Activated T-cell treated with anti-CD3 and anti-CD28 coated beads for 24 hours (primary cell): ENCODE measurements around the gene UMODL1.

Experiments used
- DNase-seq: peaks from one replicate; pipeline ENCODE4 v3.0.0-alpha.2; 2020; ENCODE audit warnings: low read depth

Gene UMODL1

DNA sequence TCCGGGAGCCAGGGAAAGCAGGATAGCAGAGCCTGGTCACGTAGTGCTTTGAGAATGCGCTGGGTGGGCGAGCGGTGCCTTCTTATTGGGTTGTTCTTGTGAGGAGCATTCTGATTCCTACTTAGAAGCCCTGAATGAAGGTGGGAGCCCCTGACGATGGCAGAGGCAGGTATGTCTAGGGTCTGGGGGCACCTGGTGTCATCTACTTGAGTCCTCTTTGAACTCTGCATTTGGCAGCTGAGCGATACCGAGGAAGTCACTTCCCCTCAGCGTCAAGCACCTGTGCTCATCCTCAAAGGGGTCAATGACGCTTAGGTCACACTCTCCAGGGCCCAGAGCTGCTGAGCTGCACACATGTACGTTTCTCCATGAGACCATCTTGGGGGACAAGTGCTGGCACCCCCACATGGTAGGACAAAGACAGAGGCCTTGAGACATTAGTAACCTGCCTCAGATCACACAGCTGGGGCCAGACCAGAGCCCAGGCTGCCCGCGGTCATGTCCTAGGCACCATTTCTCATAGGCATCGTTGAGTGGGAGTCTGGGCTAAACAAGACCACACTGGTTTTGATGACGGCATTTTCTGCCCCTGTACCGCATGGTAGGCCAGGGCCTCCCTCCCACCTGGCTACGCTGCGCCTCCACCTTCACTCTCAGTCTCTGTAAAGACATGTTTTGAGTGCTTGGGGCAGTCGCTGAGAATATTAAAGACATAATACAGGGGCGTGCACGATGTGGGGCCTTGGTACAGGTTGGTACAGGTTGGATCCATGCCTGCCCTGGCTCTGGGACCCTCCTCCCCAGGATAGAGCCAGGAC lies 78.7 kb downstream of the UMODL1 start:
- DNase-seq = no peak

DNA sequence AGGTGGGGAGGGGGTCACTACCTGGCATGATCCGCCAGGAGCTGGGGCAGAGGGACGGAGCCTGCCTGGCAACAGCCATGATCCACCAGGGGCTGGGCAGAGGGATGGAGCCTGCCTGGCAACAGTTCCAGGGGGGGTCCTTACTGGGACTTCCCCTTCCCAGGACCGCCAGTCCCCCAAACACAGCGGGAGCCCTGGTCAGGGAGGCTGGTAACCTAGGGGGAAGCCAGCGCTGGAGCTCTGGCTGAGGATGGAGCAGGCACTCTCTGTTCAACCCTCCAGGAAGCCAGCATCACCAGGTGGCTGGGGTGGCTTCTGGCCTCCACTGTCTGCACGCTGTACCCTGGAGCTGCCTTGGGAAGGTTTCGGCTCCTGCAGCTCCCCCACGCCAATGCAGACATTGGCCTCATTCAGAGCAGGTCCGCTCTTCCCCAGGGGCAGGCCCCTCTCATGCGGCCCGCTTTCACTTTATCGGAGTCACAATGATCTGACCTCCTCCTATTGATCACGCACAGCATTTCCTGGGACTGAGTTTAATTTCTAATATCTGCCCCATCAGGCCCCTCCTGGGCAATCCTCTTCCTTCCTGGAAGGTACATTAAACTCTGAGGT lies 79.5 kb downstream of the UMODL1 start:
- no peak for DNase-seq

- no peak for DNase-seq
These were observed 80.2 kb downstream of the UMODL1 start for GRCh38 chr21:42151148-42151947.

DNA sequence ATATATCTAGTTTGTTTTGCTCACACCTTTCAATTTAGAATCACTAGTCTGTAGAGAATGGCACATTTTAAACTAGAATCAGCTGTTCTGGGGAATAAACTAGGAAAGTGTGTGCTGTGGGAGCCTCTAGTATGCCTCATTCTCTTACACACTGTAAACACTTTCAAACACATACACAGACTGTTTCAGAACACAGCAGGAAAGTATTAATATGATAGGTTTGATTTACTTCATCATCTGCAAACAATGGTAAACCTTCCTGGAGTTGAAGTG lies 80.8 kb downstream of the UMODL1 start:
- no peak for DNase-seq

GRCh38 chr21:42153046-42153686 lies 82.0 kb downstream of the UMODL1 start:
- no peak for DNase-seq

DNA sequence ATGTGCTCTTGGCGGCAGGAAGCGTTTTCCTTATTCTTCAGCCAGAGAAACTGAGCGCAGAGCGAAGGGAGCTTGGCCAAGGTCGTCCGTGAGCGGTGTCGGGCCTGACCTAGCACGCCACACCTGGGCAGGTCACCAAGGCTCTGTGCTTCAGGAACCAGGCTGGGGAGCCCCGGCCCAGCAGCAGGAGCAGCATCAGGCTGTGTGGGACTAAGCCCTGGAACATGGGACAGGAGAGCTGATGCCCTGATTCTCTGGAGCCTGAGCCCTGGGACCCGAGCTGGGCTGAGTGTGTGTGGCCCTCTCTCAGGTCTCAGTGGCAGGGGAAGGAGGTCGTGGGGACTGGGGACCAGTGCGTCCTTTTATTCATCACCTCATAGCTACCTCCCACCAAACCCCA lies 82.6 kb downstream of the UMODL1 start:
- no peak for DNase-seq

DNA sequence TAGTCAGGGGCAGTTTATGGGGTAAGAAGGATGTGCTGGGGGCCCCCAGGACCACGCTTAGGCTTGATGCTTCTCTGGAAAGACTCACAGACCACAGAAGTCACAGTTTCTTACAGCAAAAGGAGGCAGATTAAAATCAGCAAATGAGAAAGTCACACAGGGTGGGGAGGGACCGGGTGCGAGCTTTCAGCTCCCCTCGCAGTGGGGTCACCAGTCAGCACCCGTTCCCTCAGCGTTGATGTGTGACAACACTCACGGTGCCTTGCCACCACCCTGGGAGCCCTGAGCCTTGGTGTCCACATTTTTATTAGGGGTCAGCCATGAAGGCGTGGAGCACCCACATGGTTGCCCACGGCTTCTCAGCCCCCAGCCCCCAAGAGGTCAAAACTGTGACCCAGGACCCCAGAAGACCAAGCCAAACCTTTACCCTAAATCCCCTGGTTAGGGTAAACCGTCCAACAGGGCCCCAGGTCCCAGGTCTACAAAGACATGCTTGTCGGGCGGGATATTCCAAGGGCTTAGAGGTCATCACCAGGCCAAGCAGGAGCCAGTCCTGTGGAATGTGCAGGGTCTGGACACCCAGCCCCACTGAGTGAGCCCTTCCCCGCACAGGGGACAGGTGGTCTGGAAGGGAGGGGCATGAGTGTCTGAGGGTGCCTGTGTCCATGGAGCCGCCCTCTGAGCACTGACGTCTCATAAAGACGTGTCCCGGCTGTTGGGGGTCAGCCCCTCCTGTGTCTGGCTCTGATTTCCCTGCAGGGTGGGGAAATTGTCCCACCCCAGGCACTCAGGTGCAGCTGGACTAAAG lies 83.3 kb downstream of the UMODL1 start:
- DNase-seq = no peak

GRCh38 chr21:42155045-42155855 lies 84.1 kb downstream of the UMODL1 start:
- no peak for DNase-seq

- DNase-seq = no peak
These were observed 85.8 kb downstream of the UMODL1 start for GRCh38 chr21:42156690-42157605.

- DNase-seq = no peak
These were observed 86.6 kb downstream of the UMODL1 start for GRCh38 chr21:42157606-42158310.

DNA sequence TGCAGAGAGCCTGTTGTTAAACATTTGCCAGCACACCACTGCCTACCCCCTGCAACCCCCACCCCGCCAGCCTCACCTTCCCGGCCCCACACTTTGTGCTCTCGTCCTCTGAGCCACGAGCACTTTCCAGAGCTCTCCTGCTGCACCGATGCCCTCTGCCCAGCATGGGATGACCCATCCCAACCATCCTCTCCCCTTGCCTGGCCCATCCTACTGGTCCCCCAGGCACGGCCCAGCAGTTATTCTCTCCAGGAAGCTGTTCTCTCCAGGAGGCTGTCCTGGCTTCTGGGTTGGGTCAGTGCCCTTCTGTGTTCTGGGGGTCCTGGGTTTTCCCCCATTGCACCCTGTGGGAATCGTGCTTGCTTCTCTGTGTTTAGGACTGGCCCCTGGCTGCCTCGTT lies 87.7 kb downstream of the UMODL1 start:
- DNase-seq = no peak

DNA sequence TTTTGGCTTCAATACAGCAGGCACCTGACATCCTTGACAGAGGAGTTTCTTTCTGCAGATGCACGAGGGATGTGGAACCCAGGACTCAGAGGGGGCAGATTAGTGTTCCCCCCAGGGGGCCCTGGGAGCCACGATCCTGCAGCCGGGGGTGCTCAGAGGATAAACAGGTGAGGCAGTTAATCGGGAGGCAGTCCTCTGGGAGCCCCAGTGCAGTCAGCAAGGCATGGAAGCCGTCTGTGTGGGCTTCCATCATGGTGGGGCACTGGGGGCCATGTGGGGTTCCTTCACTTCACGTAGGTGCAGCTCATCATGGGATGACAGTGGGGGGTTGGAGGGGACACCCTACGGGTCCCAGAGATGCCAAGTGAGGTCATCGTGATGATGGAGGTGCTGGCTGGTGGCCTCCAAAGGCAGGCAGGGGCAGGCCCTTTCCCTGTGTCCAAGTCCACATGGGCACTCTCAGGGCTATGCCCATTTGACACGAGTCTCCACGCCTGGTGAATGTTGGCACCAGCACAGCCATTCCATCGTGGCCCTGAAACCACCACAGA lies 88.5 kb downstream of the UMODL1 start:
- DNase-seq = no peak

GRCh38 chr21:42160111-42160721 lies 89.1 kb downstream of the UMODL1 start:
- DNase-seq = no peak

GRCh38 chr21:42160765-42161164 lies 89.6 kb downstream of the UMODL1 start:
- no peak for DNase-seq

- DNase-seq = no peak
These were observed 90.4 kb downstream of the UMODL1 start for GRCh38 chr21:42161401-42161955.

DNA sequence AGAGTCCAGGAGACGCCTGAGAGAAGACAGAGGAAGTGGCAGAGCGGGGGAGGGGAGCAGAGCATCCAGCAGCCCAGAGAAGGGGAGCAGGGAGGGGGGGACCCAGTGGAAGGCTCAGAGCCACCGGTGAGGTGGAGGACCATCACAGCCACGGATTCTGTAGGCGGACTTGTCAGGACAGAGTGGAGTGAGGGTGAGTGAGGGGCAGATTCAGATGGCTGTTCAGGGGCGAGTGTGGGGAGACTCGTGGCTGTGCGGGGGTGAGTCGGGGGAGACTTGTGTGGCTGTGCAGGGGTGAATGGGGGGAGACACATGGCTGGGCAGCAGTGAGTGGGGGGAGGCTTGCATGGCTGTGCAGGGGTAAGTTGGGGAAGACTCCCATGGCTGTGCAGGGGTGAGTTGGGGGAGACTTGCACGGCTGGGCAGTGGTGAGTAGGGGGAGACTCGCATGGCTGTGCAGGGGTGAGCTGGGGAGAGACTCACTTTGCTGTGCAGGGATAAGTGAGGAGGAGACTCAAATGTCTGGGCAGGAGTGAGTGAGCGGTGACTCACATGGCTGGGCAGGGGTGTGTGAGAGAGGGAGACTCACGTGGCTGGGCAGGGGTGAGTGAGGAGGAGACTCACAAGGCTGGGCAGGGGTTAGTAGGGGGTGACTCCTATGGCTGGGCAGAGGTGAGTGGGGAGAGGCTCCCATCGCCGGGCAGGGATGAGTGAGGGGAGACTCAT lies 91.0 kb downstream of the UMODL1 start:
- DNase-seq = no peak

GRCh38 chr21:42162831-42163510 lies 91.9 kb downstream of the UMODL1 start:
- no peak for DNase-seq
